ENCODE measurements around the gene TMX4. TPM values are rescaled to one million over a fixed set of nuclear protein-coding genes. Genes with fewer than 3 reads are reported as not detected.
"Not testable (repeated sequence)": the region's sequence is repeated elsewhere in the genome, so short reads cannot be mapped to it uniquely, and the experiment has no call there.

TMX4 gene
- total RNA-seq, 1 experiment from 2014 or later, result 8.1 TPM

- H3K27me3 ChIP-seq, result no peaks in the 10 kb centered on the region
- DNase-seq, result no peak
These were observed 30.2 kb downstream of the TMX4 start for GRCh38 chr20:7989379-7989778.

GRCh38 chr20:7985916-7986315 is 33.6 kb downstream of the TMX4 start:
- Histone ChIP-seq H3K4me3 (no peak overlapping the region), H3K9me3 (no peaks in the 10 kb centered on the region), H3K27me3 (no peaks in the 10 kb centered on the region), H3K36me3 (peaks cover 9% of the 10 kb centered on the region)
- no peak for DNase-seq

More at GRCh38 chr20:7989379-7989778, 30.2 kb downstream of the TMX4 start:
- no peak overlapping the region for H3K4me3 ChIP-seq
- H3K9me3 ChIP-seq, result peaks cover 6% of the 10 kb centered on the region
- H3K36me3 ChIP-seq, result peaks cover 14% of the 10 kb centered on the region

DNA sequence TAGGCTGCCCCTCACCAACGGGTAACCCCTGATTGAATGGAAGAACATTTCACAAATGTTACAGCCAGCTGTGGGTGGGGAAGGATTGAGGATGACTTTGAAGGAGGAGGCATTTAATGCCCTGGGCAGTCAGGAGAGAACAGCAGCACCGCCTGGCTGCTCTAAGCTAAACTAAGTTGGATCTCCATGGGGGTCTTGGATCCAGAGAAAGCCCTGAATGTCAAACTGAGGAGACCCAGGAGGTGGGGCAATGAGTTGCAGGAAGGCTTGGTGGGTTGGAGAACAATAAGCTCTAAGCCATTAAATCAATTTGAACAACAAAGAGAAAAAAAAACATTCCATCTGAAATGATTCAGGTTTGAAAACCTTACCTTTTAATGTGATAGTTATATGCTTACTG is 35.4 kb downstream of the TMX4 start:
- H3K27me3 ChIP-seq, result no peaks in the 10 kb centered on the region
- peaks cover 8% of the 10 kb centered on the region for H3K36me3 ChIP-seq
- no peak for DNase-seq
- no peak overlapping the region for H3K4me3 ChIP-seq
- no peaks in the 10 kb centered on the region for H3K9me3 ChIP-seq

- no peak overlapping the region for H3K4me3 ChIP-seq
- H3K9me3 ChIP-seq, result no peaks in the 10 kb centered on the region
- H3K36me3 ChIP-seq, result peaks cover 8% of the 10 kb centered on the region
- DNase-seq, result no peak
- no peaks in the 10 kb centered on the region for H3K27me3 ChIP-seq
These were observed 38.2 kb downstream of the TMX4 start for GRCh38 chr20:7981374-7981773.

GRCh38 chr20:7980332-7981046 is 39.1 kb downstream of the TMX4 start:
- peaks cover 8% of the 10 kb centered on the region for H3K36me3 ChIP-seq
- H3K4me3 ChIP-seq, result no peak overlapping the region
- DNase-seq, result no peak
- H3K9me3 ChIP-seq, result no peaks in the 10 kb centered on the region
- H3K27me3 ChIP-seq, result no peaks in the 10 kb centered on the region

DNA sequence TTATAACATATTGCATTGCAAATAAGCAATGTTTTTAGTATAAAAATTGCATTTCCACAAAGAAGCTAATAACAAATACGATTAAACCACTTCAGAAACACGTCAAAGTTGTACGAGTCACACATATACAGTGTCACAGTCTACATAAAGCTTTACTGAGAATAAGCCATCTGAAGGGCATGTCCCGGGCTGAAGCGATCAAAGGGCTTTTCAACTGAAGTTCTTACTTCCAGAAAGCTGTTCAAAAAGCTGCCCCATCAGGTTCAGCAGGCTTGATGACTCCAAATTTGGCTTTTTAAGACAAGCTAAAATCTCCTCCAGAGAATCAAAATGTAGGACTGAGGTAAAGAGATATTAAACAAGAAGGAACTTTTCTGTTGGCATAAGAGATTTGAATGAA is 41.9 kb downstream of the TMX4 start:
- H3K9me3 ChIP-seq, result no peaks in the 10 kb centered on the region
- peaks cover 8% of the 10 kb centered on the region; the same call in 1 of the 2 replicates for H3K36me3 ChIP-seq
- H3K27me3 ChIP-seq, result no peaks in the 10 kb centered on the region
- no peak overlapping the region for H3K4me3 ChIP-seq
- DNase-seq, result no peak

- no peak for DNase-seq
- Histone ChIP-seq H3K9me3 (no peaks in the 10 kb centered on the region), H3K36me3 (peaks cover under 1% of the 10 kb centered on the region; the same call in 1 of the 2 replicates), H3K4me3 (no peak overlapping the region), H3K27me3 (no peaks in the 10 kb centered on the region)
These were observed 43.6 kb downstream of the TMX4 start for GRCh38 chr20:7975851-7976414.

DNA sequence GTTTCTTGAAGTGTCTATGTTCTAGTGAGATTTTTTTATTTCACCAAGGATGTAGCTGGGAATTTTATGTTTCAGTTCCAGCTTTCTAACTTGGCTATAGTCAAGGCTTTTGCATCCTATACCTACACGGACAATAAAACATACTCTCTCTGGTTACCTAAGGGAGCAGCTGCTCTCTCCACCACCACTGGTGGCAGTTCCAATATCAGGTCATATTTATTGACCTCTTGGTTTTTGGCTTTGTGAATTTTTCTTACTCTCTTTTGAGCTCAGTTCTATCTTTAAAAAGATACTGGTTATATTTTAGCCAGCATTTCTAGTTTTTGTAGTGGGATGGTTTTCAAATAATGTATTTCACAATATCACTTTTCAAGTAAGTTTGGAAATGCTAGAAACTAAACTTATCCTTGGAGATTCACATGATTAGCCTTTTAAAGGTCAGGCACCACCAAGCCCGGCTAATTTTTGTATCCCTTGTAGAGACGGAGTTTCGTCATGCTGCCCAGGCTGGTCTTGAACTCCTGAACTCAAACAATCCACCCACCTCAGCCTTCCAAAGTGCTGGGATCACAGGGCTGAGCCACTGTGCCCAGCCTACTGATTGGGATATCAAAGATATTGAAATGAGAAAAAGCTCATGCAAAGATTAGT is 44.7 kb downstream of the TMX4 start:
- no peak overlapping the region for H3K4me3 ChIP-seq
- H3K9me3 ChIP-seq, result no peaks in the 10 kb centered on the region
- no peaks in the 10 kb centered on the region for H3K36me3 ChIP-seq
- H3K27me3 ChIP-seq, result no peaks in the 10 kb centered on the region
- DNase-seq, result no peak

DNA sequence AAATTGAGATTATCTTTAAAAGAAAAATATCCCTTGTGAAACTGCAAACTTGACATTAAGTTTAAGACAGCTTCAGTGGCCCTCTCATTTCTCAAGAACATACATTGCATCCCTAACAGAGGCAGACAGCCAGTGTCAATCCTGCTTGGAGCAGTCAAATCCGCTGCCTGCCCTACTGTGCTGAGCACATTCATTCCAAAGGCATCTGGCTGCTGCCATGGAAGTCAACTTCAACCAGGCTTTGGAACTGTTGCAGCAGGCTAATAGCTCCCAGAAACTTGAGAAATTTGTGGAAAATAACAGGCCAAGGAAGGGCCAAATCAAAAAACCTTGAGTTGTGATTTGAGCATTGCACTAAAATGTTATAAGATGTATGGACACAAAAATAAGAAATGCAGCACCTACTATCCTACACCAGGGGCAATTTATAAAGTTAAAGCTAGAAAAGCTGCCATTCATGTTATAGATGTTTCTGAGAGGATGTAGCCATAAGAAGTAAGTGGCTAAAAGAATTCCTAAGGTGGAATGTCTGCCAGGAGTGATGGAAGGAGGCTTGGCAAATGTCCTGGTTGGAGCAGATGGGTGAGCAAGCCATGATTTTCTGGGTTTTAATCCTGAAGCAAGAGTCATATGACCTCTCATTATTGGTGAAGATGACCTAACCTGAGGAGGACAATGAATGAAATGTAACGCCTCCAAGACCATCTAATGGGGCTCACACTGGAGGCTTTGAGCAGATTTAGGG is 47.9 kb downstream of the TMX4 start:
- Histone ChIP-seq H3K27me3 (no peaks in the 10 kb centered on the region), H3K4me3 (no peak overlapping the region), H3K9me3 (no peaks in the 10 kb centered on the region), H3K36me3 (no peaks in the 10 kb centered on the region)
- DNase-seq, result peak; percentile 66

DNA sequence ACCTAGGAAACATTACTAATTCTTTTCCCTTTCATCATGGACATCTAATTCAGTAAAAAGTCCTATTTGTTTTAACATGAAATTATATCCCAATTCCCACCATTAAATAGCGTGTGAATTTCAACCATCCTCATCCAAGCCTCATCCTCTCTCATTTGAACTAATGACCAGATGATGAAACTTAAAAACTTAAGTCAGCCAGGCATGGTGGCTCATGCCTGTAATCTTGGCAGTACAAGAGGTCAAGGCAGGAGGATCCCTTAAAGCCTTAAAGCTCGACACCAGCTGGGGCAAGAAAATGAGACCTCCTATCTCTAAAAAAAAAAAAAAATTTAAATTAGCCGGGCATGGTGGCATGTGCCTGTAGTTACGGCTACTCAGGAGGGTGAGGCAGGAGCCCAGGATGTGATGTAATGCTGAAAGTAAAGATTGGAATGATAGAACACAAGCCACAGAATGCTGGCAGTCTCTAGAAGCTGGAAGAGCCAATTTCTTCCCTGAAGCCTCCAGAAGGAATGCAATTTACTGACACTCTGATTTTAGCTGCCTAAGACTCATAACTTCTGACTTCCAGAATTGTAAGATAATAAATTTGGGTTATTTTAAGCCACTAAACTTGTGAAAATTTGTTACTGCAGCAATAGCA is 52.2 kb downstream of the TMX4 start:
- Histone ChIP-seq H3K4me3 (no peak overlapping the region), H3K27me3 (no peaks in the 10 kb centered on the region), H3K9me3 (no peaks in the 10 kb centered on the region), H3K36me3 (no peaks in the 10 kb centered on the region)
- peak; percentile 87 for DNase-seq

DNA sequence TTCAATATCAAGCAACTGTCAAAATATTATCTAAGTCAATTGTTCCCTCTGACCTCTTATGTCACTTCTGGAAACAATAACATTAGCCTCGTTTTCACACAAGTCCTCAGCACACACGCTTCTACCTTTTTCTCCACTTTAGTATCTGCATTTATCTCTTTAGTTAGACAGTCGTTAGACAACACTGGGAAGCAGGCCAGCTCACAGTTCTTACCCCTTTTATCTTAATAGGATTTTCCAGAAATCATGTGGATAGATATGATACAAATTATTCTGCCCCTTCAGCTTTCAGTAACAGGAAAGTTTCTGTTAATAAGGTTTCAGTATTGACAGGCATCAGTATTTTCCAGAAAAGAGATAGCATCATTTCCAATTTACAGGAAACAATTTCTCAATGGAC is 53.4 kb downstream of the TMX4 start:
- DNase-seq, result no peak
- Histone ChIP-seq H3K4me3 (no peak overlapping the region), H3K27me3 (no peaks in the 10 kb centered on the region)

DNA sequence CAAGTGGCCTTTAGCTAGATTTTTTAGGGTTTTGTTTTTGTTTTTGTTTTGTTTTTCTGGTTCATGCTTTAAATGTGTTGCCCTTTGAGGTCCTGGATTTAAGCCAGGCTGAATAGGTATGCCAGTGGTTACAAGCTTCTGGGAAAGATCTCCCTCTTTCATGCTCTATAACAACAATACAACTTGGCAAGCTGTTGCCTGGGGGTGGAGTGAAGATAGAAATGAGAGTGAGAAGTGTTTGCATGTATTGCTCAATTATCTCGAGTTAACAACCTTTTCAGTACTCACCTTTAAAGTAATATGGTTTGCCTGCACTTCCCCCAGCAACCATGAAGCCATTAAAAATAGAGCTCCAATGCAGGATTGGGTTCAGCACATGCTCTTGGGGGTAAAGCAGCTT is 60.1 kb downstream of the TMX4 start:
- Histone ChIP-seq H3K9me3 (peaks cover 9% of the 10 kb centered on the region), H3K36me3 (no peaks in the 10 kb centered on the region), H3K27me3 (no peaks in the 10 kb centered on the region), H3K4me3 (no peak overlapping the region)
- no peak for DNase-seq

More for the DNA sequence above, 53.4 kb downstream of the TMX4 start:
- H3K36me3 ChIP-seq, result no peaks in the 10 kb centered on the region
- no peaks in the 10 kb centered on the region for H3K9me3 ChIP-seq

DNA sequence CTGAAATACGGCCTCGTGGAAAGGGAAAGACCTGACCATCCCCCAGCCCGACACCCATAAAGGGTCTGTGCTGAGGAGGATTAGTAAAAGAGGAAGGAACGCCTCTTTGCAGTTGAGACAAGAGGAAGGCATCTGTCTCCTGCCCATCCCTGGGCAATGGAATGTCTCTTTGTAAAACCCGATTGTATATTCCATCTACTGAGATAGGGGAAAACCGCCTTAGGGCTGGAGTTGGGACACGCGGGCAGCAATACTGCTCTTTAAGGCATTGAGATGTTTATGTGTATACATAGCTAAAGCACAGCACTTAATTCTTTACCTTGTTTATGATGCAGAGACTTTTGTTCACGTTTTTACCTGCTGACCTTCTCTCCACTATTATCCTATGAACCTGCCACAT is 63.0 kb downstream of the TMX4 start:
- not testable (repeated sequence) for DNase-seq, H3K4me3 ChIP-seq, H3K36me3 ChIP-seq

GRCh38 chr20:7950387-7950786 is 69.2 kb downstream of the TMX4 start:
- Histone ChIP-seq H3K36me3 (no peaks in the 10 kb centered on the region), H3K27me3 (peaks cover 5% of the 10 kb centered on the region; the same call in 1 of the 2 replicates), H3K4me3 (no peak overlapping the region), H3K9me3 (peaks cover 9% of the 10 kb centered on the region)
- DNase-seq, result no peak

More for the DNA sequence above, 63.0 kb downstream of the TMX4 start:
- not testable (repeated sequence) for H3K27me3 ChIP-seq, H3K9me3 ChIP-seq

DNA sequence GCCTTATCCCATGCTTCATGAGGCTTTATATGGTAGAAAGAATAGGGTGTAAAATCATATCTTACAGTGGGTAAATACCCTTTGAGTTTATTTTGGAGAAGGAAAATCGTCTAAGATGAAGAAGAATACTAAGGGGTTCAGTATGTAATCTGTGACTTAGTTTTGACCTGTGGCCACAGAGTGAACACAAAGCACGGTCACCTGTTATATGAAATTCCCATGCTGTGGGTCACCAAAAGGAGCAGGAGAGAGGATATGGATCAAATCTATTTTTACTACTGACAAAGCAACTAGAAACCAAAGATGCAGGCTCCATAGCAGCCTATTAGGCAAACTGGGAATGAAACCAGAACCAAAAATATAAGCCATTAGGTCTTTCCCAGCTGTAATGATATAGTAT is 75.7 kb downstream of the TMX4 start:
- Histone ChIP-seq H3K9me3 (peaks cover 7% of the 10 kb centered on the region), H3K27me3 (no peaks in the 10 kb centered on the region; the same call in 1 of the 2 replicates), H3K36me3 (no peaks in the 10 kb centered on the region), H3K4me3 (no peak overlapping the region)
- DNase-seq, result no peak

- Histone ChIP-seq H3K4me3 (no peak within 1 kb of the TSS), H3K36me3 (no peaks in the 10 kb centered on the region), H3K9me3 (no peaks in the 10 kb centered on the region), H3K27me3 (peaks cover 3% of the 10 kb centered on the region; the same call in 1 of the 2 replicates)
- DNase-seq, result no peak
These were observed 79.2 kb downstream of the TMX4 start, which contains the start of gene HAO1 for GRCh38 chr20:7940341-7940740. TSS of gene HAO1 (minus strand) at chr20:7940458. CDS start at chr20:7940422, 36 bp downstream.
